ENCODE data around the gene PPP2R2D. TPM values are rescaled to one million over a fixed set of nuclear protein-coding genes. Genes with fewer than 3 reads are reported as not detected.

PPP2R2D gene
- total RNA-seq, 1 donor from 2014 or later = 54.6 TPM

DNA sequence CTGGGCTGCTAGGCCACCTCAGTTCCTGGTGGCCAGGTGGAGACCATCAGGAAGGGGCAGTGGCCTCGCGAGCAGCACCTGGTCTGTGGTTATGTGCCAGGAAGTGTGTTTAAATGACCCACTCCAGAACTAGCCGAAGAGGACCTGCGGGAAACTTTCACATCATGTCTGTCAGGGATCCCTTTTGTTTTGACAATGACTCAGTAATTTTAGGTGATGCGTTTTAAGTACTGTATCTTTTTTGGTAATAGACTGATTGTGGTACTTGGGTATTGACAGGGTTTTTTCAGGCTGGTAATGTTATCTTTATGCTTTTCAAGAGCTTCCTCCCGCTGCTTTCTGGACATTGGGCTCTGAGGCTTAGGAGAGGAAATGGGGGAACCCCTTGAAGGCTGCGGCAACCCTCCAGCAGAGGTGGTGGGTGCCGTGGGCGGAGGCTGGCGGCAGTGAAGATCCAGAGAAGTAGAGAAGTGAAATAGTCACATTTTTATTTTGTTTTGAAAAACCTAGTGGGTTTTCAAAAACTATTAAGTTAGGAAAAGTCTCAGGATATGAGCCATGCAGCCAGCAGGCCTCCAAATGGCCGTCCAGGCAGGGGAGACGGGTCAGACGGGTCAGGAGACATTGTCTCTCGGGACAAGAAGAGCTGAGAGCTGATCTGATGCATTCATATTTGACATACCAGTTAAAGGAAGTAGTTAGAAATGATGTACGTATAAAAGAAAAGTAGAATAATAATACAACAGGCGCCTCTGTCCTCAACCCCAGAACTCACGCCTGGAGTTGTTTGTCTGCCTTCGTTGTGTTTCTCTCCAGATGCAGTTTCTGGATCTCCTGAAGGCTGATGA is 27.7 kb downstream of the PPP2R2D start:
- DNase-seq (ENCODE audit: low read depth) = no peak

DNA sequence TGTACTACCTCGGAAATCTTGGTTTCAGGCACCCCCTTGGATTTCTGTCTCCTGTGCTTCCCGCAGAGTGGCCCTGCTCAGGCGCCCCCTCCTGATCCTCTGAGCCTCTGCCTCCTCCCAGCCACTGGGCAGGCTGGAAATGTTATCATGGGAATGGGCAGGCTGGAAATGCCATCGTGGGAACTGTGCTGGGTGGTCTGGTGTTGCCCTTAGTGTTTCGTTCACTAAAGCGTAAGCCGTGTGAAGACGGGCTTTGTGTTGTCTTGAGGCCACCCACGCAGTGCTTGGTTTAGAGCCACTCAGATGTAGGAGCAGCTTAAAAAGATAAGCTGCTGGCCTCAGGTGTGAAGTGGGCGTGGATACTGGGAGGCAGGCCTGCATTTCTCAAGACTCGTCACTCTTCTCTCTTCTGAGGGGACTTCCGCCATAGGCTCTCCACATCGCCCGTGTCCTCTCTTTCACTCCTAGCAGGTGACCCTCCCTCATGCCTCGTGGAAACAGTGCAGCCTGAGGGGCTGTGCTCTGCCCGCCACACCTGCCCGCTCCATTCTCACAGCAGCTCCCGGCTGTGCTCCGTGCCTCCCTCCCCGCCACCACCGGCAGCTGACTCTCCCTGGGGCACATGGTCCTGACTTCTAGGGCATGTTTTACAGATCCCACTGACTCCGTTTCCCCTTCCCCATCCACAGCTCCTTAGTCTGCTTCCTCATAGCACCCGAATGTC is 28.5 kb downstream of the PPP2R2D start:
- no peak for DNase-seq (ENCODE audit: low read depth)

DNA sequence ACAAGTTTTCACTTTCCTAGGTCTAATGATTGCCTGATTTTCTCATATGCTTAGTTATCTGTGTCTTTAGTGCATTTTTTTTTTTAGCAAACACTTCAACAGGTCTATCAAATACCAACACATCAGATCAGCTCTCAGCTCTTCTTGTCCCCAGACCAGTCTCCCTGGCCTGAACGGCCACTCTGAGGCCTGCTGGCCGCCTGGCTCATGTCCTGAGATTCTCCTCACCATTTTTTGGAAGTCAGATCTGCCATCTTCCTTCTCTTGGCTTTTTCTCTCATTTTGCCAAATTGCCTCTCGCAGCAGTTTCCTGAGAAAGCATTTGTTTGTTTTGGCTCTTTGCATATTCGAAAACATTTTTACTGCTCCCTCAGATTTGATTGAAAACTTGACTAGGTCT is 29.3 kb downstream of the PPP2R2D start:
- DNase-seq (ENCODE audit: low read depth) = no peak

DNA sequence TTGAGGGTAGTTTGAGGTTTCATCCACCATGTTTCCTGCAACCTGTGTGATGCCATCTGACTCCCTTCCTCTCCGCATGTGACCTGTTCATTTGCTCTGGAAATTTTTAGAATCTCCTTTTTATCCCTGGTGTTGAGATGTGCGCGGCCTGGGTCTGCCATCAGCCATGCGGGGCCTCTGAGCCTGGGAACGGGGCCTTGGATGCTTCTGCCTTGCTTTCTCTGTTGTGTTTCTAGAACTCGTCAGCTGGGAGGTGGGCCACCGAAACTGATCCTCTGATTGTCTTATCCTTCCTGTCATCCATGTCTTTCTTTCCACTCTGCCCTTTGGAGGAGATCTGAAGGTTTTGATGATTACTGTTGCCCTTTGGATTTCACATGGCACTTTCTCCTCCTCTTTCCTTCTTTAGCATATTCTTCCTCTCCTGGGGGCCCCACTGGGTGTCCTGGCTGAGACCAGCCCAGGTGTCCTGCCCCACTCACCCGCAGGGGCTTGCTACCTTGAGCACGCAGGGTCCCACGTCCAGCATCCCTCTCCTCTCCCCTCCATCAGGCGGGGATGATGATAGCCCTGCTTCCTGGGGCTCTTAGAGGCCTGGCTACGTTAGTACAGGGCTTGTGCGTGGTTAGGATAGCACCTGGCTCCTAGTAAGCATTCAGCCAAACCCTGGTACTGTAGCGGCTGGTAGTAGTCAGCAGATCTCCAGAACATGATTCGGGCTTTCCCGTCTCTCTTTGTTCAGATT is 29.9 kb downstream of the PPP2R2D start:
- DNase-seq (ENCODE audit: low read depth) = no peak

DNA sequence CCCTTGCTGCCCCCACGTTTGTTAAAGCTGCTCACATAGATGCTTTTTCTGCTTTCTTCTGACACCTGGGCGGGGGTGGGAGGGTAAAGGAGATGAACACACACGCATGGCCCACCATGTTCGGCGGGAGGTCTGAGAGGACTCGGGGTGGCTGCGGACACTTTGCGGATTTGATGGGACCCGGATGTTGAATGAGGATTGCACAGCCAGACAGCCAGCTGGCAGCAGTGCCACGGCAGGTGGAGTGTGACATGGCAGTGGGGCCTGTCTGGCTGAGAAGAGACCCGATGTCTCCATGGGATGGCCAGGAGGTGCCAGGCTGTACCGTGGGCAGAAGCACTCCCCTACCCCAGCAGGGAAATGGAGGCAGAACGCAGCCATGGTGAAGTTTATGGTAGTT is 31.2 kb downstream of the PPP2R2D start:
- DNase-seq (ENCODE audit: low read depth) = no peak

DNA sequence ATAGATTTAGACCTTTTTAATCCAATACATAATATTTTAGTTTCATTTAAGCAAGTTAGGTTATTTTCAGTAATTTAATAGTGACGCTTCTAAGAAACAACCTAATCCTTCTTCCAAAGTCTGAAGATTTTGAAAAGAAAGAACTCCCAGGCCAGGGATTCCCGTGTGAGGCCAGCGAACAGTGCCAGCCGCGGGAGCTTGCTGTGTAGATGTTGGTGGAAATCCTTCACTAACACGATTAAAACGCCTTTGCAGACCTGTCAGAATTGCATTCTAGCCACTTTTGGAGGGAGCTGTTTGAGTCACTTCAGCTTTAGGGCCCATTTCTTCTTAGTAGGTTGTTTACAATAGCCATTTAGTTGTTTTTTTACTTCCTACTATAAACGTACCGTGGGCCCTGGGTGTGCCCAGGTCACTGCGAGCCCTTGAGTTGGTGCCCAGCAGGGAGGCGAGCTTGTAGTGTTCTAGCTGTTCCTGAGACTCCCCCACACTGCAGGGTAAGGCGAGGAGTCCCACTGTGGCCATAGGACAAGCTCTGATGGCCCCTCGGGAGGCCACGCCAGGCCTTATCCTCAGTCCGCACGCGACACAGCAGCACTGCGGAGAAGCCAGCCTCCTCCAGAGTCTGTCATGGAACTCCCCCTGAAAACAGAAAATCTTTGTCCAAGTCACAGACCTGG is 32.3 kb downstream of the PPP2R2D start:
- no peak for DNase-seq (ENCODE audit: low read depth)

GRCh38 chr10:131933696-131934086 is 32.9 kb downstream of the PPP2R2D start:
- no peak for DNase-seq (ENCODE audit: low read depth)

DNA sequence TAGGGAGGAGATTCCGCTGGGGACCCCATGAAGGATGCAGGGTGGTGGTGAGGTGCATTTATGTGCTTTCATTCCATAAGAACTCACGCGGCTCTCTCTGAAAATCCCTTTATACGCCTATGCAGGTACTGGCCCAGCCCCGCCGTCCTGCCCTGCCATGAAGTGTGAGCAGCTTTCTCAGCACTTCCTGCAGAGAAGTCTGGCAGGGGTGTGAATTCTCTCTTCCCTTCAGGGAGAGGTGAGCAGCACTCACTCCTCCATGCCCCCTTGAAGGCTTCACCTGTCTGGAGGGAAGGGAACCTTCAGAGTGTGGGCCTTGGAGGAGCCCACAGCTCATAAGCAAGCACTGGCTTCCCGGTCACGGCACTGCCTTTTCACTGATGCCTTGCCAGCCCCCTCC is 34.0 kb downstream of the PPP2R2D start:
- no peak for DNase-seq (ENCODE audit: low read depth)

DNA sequence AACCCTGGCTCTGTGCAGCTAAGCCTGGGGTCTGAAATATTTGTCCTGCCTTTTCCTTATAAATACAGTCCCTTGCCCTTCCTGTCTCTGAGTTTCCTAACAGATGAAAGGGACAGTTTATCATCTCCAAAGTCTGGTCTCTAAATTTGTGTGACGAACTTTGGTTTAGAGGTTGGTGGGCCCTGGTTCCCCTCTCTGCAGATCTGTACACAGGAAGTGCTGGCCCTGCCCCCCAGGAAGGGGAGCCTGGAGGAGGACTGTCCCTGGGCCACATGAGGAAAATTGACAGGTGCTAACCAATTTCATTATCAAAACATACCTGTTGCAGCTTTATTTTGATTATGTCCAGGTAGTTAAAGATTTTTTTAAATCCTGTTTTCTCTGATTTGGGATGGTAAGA is 34.5 kb downstream of the PPP2R2D start:
- DNase-seq (ENCODE audit: low read depth) = no peak

GRCh38 chr10:131936294-131936693 is 35.5 kb downstream of the PPP2R2D start:
- no peak for DNase-seq (ENCODE audit: low read depth)

GRCh38 chr10:131936736-131937135 is 35.9 kb downstream of the PPP2R2D start:
- DNase-seq (ENCODE audit: low read depth) = no peak

GRCh38 chr10:131937836-131938235 is 37.0 kb downstream of the PPP2R2D start:
- peak; percentile 16 for DNase-seq (ENCODE audit: low read depth)

DNA sequence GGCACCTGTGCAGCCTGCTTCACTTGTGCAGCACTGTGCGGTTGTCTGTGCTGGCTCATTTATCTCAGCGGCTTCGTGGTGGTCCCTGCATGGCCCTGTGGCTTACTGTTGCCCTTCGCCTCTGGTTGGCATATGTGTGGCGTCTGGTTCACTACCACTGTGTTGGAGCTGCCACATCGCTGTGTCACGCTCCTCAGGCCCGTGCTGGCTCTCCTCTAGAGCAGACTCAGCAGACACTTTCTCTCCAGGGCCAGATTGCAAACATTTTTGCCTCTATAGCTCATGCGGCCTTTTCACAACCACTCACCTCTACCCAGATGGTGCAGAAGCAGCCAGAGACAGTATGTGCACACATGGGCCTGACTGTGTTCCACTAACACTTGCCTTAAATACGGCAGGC is 37.9 kb downstream of the PPP2R2D start:
- DNase-seq (ENCODE audit: low read depth) = no peak

- no peak for DNase-seq (ENCODE audit: low read depth)
Measured at GRCh38 chr10:131942455-131942854, 41.6 kb downstream of the PPP2R2D start.

- DNase-seq (ENCODE audit: low read depth) = peak; percentile 31
Measured at GRCh38 chr10:131943021-131943814, 42.4 kb downstream of the PPP2R2D start.

DNA sequence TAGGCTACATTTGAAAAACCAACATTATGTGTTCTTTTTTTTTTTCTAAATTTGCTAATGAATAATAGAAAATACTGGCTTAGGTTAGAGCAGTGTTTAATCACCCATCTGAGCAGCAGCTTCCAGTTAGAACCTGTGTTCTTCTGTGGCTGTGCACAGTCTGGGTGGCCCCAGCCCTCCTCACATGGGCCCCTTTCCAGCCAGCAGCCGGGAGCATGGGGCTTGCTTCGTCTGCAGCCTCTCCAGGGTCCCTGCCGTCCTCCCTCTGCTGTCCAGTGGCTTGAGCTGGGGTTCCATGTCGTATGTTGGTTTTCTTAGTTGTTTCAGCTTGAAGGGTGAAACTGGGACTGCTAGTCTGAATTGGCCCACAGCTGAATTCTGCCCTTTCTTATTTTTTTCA is 43.6 kb downstream of the PPP2R2D start:
- DNase-seq (ENCODE audit: low read depth) = peak; percentile 56

DNA sequence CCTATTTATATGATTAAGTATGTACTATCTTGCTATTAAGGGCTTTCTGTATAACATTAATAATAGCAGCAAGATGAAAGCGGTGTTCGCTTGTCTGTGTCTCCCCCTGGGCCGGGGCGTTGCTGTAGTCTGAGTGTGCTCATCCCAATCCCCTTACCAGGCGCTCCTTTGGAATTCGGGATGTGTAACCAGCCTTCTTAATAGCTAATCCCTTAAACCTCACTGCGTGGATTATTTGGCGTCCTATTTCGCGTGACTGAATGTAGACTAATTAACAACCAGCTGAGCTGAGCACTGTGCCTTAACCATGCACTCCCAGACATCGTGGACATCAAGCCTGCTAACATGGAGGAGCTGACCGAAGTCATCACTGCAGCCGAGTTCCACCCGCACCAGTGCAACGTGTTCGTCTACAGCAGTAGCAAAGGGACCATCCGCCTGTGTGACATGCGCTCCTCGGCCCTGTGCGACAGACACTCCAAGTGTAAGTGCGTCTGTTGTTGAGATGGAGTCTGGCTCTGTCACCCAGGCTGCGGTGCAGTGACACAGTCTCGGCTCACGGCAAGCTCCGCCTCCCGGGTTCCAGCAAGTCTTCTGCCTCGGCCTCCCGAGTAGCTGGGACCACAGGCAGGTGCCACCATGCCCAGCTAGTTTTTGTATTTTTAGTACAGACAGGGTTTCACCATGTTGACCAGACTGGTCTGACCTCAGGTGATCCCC is 44.3 kb downstream of the PPP2R2D start:
- DNase-seq (ENCODE audit: low read depth) = peak; percentile 31

DNA sequence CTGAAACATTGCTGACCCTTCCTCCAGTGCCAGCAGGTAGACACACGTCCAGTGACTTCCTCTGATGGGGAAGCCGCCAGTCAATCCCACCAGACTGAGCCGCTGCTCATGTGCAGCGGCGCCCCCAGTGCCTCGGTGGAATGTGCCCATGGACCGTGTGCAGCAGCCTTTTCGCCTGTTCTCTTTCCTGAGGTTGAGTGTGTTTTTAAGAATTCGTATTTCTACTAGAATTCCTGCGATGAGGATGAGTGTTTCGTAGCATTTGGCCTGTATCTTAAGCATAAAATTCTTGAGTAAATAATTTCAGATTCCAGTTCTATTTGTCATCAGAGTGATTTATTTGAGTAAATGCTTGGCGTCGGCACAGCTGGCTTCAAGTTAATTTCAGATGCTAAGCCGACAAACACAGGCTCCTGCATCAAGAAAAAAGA is 45.5 kb downstream of the PPP2R2D start:
- DNase-seq (ENCODE audit: low read depth) = peak; percentile 40

GRCh38 chr10:131946880-131947279 is 46.1 kb downstream of the PPP2R2D start:
- DNase-seq (ENCODE audit: low read depth) = no peak

DNA sequence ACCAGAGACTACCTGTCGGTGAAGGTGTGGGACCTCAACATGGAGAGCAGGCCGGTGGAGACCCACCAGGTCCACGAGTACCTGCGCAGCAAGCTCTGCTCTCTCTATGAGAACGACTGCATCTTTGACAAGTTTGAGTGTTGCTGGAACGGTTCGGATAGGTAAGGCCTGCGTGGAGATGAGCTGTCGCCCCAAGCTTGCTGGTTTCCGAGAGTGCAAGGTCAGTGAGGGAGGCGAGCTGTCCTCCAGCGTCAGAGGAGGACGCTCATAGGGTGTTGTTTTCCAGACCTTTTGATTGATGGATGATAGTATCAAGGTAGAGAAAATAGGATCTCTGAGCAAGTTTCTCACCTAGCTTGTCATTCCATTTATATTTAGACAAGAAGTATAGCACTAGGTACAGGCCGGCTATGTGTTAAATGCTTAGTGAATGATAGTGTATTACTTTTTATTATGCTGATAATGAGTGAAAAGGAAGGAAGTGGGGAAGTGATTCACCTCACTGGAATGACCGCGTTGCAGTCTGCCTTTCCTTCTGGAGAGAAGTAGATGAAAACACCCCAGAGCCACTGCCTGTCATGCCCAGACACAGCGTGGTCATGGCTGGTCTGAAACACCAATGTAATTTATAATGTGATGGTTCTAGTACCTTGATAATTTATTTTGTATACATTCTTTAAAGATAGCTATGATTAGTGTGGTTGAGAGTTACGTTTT is 47.0 kb downstream of the PPP2R2D start:
- peak; percentile 77 for DNase-seq (ENCODE audit: low read depth)

All from renal cortical epithelial cell (primary cell).